HCT116 (cell line): Measurements from ENCODE around the gene SCN3B. TPM values are rescaled to one million over a fixed set of nuclear protein-coding genes. Genes with fewer than 3 reads are reported as not detected.
A peak's percentile ranks its signal among the peaks of the same experiment; 100 is the strongest.

Source experiments
- ATAC-seq: fragments of 200-7000 bp; cut with Tn5 transposase; 2 replicates; pipeline ENCODE4 v1.9.1; 2020; ENCODE audit warnings: mild to moderate bottlenecking, moderate library complexity
- BruUV-seq: library from RNA; stranded (reverse); fragments of 400-500 nt; replicated peaks from 2 replicates; lab custom pipeline; 2021; lab: Mats Ljungman, UMichigan
- CTCF ChIA-PET: fragments of 300-600 bp; sonication (Branson Sonifier 250); formaldehyde crosslinking; loops from one replicate; lab custom pipeline; 2021; ENCODE audit warnings: antibody characterized with exemption; lab: Charles Lee
- POLR2A ChIA-PET: fragments of 300-600, 350-600 bp; sonication (Branson Sonifier 250); formaldehyde crosslinking; loops from one replicate; lab custom pipeline; 2021; ENCODE audit warnings: antibody characterized with exemption; lab: Charles Lee
- RAD21 ChIA-PET, 2 experiments: fragments of 300-600 bp; sonication (Branson Sonifier 250); formaldehyde crosslinking; loops; one replicate each; lab custom pipeline; 2023; ENCODE audit warnings: low total read pairs in 2 of 2; ENCODE audit not compliant: uncharacterized antibody in 2 of 2, unreplicated experiment in 2 of 2, low non-redundant PET in 1 of 2; lab: Charles Lee
- DNase-seq: peaks from one replicate; pipeline ENCODE4 v3.0.0-alpha.2; 2010; ENCODE audit warnings: low read depth, low spot score
- H2AFZ ChIP-seq: fragments of 200-600 bp; shearing (Covaris generic), sonication (generic); 2 replicates; pipeline ENCODE4 v1.6.1; 2017; ENCODE audit warnings: low read depth, mixed run types, mixed read lengths, antibody characterized with exemption, low read length; ENCODE audit not compliant: poor library complexity, severe bottlenecking
- H3K27ac ChIP-seq: 2 replicates; pipeline ENCODE4 v1.5.1; 2012; ENCODE audit warnings: low read depth, low read length
- H3K27me3 ChIP-seq: fragments of 200-600 bp; sonication (generic); 2 replicates; pipeline ENCODE4 v1.6.1; 2016; ENCODE audit warnings: mixed run types, low read length, mixed read lengths; ENCODE audit not compliant: insufficient read depth
- H3K36me3 ChIP-seq, 2 experiments: fragments of 200-500 bp in 1 of 2; fragments of 200-600 bp in 1 of 2; sonication (Bioruptor generic) in 1 of 2; sonication (generic) in 1 of 2; 2 replicates each; pipeline versions ENCODE4 v1.5.1 to v1.6.1; 2014 to 2016; ENCODE audit warnings: low read length in 2 of 2, inconsistent platforms in 1 of 2, mixed read lengths in 1 of 2, mixed run types in 1 of 2; ENCODE audit not compliant: insufficient read depth in 2 of 2, control insufficient read depth in 1 of 2
- H3K4me1 ChIP-seq, 2 experiments: fragments of 200-600 bp in 1 of 2; sonication (generic) in 1 of 2; 2 replicates each; pipeline versions ENCODE4 v1.5.1 to v1.6.1; 2012 to 2017; ENCODE audit warnings: low read length in 2 of 2, inconsistent platforms in 1 of 2, mild to moderate bottlenecking in 1 of 2, mixed read lengths in 1 of 2, mixed run types in 1 of 2, moderate library complexity in 1 of 2; ENCODE audit not compliant: insufficient read depth in 2 of 2, control insufficient read depth in 1 of 2
- H3K4me2 ChIP-seq: fragments of 200-600 bp; sonication (generic); 2 replicates; pipeline ENCODE4 v1.6.1; 2017; ENCODE audit warnings: mixed run types, low read length, mixed read lengths
- H3K4me3 ChIP-seq, 2 experiments: fragments of 200-600 bp in 1 of 2; sonication (generic) in 1 of 2; replicated peaks in 1 of 2; 2 replicates each; pipeline ENCODE4 v1.5.1; 2011 to 2016; ENCODE audit warnings: low read length in 2 of 2, control low read depth in 1 of 2, low read depth in 1 of 2, mild to moderate bottlenecking in 1 of 2, mixed read lengths in 1 of 2, mixed run types in 1 of 2
- H3K79me2 ChIP-seq: fragments of 200-600 bp; sonication (generic); 2 replicates; pipeline ENCODE4 v1.6.1; 2017; ENCODE audit warnings: mild to moderate bottlenecking, mixed run types, low read length, moderate library complexity, mixed read lengths; ENCODE audit not compliant: insufficient read depth
- H3K9ac ChIP-seq: fragments of 200-600 bp; sonication (generic); 2 replicates; pipeline ENCODE4 v1.6.1; 2016; ENCODE audit warnings: low read length, mixed read lengths
- H3K9me2 ChIP-seq: fragments of 200-600 bp; sonication (generic), shearing (Covaris generic); 2 replicates; pipeline ENCODE4 v1.6.1; 2017; ENCODE audit warnings: mixed run types, mild to moderate bottlenecking, moderate library complexity; ENCODE audit not compliant: insufficient read depth
- H3K9me3 ChIP-seq, 2 experiments: fragments of 200-500 bp in 1 of 2; fragments of 200-600 bp in 1 of 2; sonication (Bioruptor generic) in 1 of 2; sonication (generic) in 1 of 2; 2 replicates each; pipeline ENCODE4 v1.6.1; 2014 to 2017; ENCODE audit warnings: low read length in 2 of 2, mixed read lengths in 2 of 2, inconsistent platforms in 1 of 2, low read depth in 1 of 2, mild to moderate bottlenecking in 1 of 2, mixed run types in 1 of 2, moderate library complexity in 1 of 2; ENCODE audit not compliant: control insufficient read depth in 1 of 2, insufficient read depth in 1 of 2
- H4K20me1 ChIP-seq: fragments of 200-600 bp; sonication (generic), shearing (Covaris generic); 2 replicates; pipeline ENCODE4 v1.6.1; 2017; ENCODE audit warnings: mixed run types, mild to moderate bottlenecking, moderate library complexity; ENCODE audit not compliant: insufficient read depth
- CBX3 ChIP-seq: IDR thresholded peaks from 2 replicates; pipeline ENCODE4 v1.6.1; 2012; ENCODE audit warnings: low read depth
- ELF1 ChIP-seq: IDR thresholded peaks from 2 replicates; pipeline ENCODE4 v1.6.1; 2012; ENCODE audit warnings: low read depth, borderline replicate concordance
- FOSL1 ChIP-seq: IDR thresholded peaks from 2 replicates; pipeline ENCODE4 v1.6.1; 2012; ENCODE audit warnings: low read depth
- SIN3A ChIP-seq: IDR thresholded peaks from 2 replicates; pipeline ENCODE4 v1.6.1; 2012; ENCODE audit warnings: low read depth
- SRF ChIP-seq: IDR thresholded peaks from 2 replicates; pipeline ENCODE4 v1.6.1; 2012; ENCODE audit warnings: low read depth
- YY1 ChIP-seq: IDR thresholded peaks from 2 replicates; pipeline ENCODE4 v1.6.1; 2011; ENCODE audit warnings: low read length, low read depth, moderate library complexity, mild to moderate bottlenecking; ENCODE audit not compliant: insufficient replicate concordance; ENCODE audit errors: extremely low read depth
- ZNF274 ChIP-seq: fragments of 200-500 bp; sonication (Bioruptor generic); IDR thresholded peaks from 2 replicates; pipeline ENCODE4 v1.6.1; 2014; ENCODE audit warnings: mild to moderate bottlenecking, low read depth, low read length, inconsistent platforms
- intact Hi-C: fragments of 100-400 bp; cut with micrococcal nuclease; formaldehyde crosslinking; loops from 2 replicates; pipeline ENCODE4 v1.10.0; 2022
- total RNA-seq: library from RNA; stranded (reverse); gene quantifications from one replicate; pipeline ENCODE4 v1.2.1, GENCODE V29; 2021; ENCODE audit not compliant: unreplicated experiment
- TF ChIP-seq, protein P1 (sequence below): IDR thresholded peaks from 2 replicates; pipeline ENCODE4 v1.6.1; 2012

Gene SCN3B
- total RNA-seq, 1 experiment from 2014 or later = 0.05 TPM

DNA sequence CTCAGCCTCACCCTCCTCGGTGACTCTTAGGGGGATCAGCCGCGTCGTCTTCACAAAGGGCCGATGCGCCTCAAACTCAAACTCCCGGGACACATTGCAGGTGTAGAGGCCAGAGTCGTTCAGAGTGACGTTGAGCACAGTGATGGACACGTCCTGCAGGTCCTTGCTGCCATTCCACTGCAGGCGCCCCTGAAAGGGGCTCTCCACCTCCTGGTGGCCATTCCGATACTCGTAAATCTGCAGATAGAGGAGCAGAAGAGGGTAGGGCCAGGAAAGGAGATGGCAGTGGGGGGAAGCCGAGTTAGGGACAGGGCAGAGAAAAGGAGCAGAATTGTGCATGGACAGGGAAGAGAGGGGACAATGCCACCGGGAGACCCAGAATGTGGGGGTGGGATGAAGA is 12.0 kb downstream of the SCN3B start:
- Histone ChIP-seq H3K9ac (no peak overlapping the region), H3K79me2 (no peaks in the 10 kb centered on the region), H3K36me3 (no peaks in the 10 kb centered on the region), H3K4me3 (no peak overlapping the region), H3K4me2 (no peak overlapping the region), H4K20me1 (no peaks in the 10 kb centered on the region)
- RAD21 ChIA-PET = no interaction called here
- CTCF ChIA-PET = interaction anchor here (1.5 to 6.5 kb wide), 2 partner anchors 63 to 64 kb away, joined by 3 to 104 read pairs; no protein-coding TSS in a partner anchor
- no peak for DNase-seq
- no peak for ATAC-seq
- TF ChIP-seq CBX3 (no peak), SIN3A (no peak), SRF (no peak)
- TF ChIP-seq, protein P1, sequence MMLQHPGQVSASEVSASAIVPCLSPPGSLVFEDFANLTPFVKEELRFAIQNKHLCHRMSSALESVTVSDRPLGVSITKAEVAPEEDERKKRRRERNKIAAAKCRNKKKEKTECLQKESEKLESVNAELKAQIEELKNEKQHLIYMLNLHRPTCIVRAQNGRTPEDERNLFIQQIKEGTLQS = no peak
- TF ChIP-seq, all 23 proteins: peak for 0
- Histone ChIP-seq H3K9me3 (no peaks in the 10 kb centered on the region), H3K27ac (no peak overlapping the region), H3K9me2 (no peaks in the 10 kb centered on the region), H3K27me3 (peaks cover 34% of the 10 kb centered on the region), H2AFZ (no peak overlapping the region), H3K4me1 (peaks cover 0 to 5% of the 10 kb centered on the region in 2 experiments; a peak in 1 of 4 replicates)
- BruUV-seq = no TSS peak
- POLR2A ChIA-PET = no interaction called here
- intact Hi-C loops = no loop called here

DNA sequence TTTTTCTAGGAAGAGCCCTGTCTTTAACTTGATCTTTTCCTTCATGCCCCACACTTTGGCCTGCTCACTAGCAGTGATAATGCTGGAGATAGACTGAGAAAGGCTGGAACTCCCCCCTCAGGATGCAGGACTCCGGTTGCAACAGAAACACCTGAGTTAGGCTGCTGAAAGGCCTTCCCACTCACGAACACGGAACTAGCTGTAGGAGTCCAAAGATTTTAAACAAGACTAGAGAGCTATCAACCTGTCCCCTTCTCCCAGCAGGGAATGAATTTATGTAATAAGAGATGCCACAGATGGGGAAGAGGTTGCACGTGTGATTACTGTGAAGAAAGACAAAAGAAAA is 13.0 kb downstream of the SCN3B start:
- ChIA-PET CTCF (interaction anchor here (2.8 to 6.5 kb wide), 2 partner anchors 65 to 70 kb away, joined by 14 to 104 read pairs; no protein-coding TSS in a partner anchor), POLR2A (interaction anchor here (2.2 kb wide), 1 partner anchor 67 kb away, joined by 9 read pairs; no protein-coding TSS in a partner anchor), RAD21 (interaction anchor here in 1 of 2 experiments (2.1 kb wide), 1 partner anchor 66 kb away, joined by 6 read pairs; no protein-coding TSS in a partner anchor)
- H3K36me3 ChIP-seq = no peaks in the 10 kb centered on the region
- peaks cover 29% of the 10 kb centered on the region for H3K27me3 ChIP-seq
- peaks cover 0 to 5% of the 10 kb centered on the region in 2 experiments; a peak in 1 of 4 replicates for H3K4me1 ChIP-seq
- TF ChIP-seq YY1 (no peak), ELF1 (no peak), FOSL1 (no peak), ZNF274 (no peak)
- H3K9me3 ChIP-seq = no peaks in the 10 kb centered on the region
- peak; percentile 8; the same call in 1 of the 2 replicates for ATAC-seq
- no peak for DNase-seq
- H3K4me2 ChIP-seq = peak overlapping the region; percentile 37; the same call in 1 of the 2 replicates
- H3K27ac ChIP-seq = no peak overlapping the region
- H2AFZ ChIP-seq = peak overlapping the region; percentile 44
- H4K20me1 ChIP-seq = no peaks in the 10 kb centered on the region
- no peaks in the 10 kb centered on the region for H3K9me2 ChIP-seq
- intact Hi-C loops = loop anchor here (1.0 kb wide), 2 partner anchors 66 to 70 kb away; no protein-coding TSS in a partner anchor
- no peak overlapping the region for H3K4me3 ChIP-seq
- no TSS peak for BruUV-seq
- no peak overlapping the region for H3K9ac ChIP-seq
- no peaks in the 10 kb centered on the region for H3K79me2 ChIP-seq
